ENCODE results near the gene ERICH2. TPM values are rescaled to one million over a fixed set of nuclear protein-coding genes. Genes with fewer than 3 reads are reported as not detected.
A peak's percentile ranks its signal among the peaks of the same experiment; 100 is the strongest.

ERICH2 gene
- total RNA-seq, 1 donor from 2014 or later, result 2.6 TPM

DNA sequence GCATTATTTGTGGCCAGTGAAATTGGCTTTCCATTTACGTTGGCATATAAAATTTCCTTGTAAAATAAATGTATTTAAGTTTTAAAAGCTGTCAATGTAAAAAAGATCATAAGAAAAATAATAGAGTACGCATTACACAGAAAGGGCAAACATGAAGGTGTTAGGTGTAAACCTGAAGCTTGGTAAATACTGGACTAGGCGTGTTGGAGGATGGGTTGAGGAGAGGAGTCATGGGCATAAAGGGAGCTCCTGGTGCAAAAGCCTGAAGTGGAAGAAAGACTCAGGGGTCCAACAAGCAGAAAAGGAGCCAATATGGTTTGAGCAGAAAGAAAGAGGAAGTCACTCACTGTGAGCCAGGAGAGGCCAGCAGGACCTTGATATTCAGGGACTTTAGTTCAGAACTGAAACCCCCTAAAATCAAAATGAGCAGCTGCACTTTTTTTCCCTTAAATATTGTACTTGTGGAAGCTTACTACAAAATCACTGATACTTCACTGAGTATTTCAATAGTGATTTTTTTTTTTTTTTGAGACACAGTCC is 30.6 kb upstream of the ERICH2 start:
- peaks cover 6% of the 10 kb centered on the region for H3K9me3 Mint-ChIP-seq (ENCODE audit: low read depth)
- H3K4me1 Mint-ChIP-seq (ENCODE audit: low read depth), result peaks cover 18% of the 10 kb centered on the region
- DNase-seq (ENCODE audit: low spot score), result no peak
- peak overlapping the region; percentile 46 for H3K27ac Mint-ChIP-seq (ENCODE audit: unreplicated experiment)
- H3K4me3 Mint-ChIP-seq (ENCODE audit: unreplicated experiment), result no peak overlapping the region
- TF ChIP-seq, protein P1, sequence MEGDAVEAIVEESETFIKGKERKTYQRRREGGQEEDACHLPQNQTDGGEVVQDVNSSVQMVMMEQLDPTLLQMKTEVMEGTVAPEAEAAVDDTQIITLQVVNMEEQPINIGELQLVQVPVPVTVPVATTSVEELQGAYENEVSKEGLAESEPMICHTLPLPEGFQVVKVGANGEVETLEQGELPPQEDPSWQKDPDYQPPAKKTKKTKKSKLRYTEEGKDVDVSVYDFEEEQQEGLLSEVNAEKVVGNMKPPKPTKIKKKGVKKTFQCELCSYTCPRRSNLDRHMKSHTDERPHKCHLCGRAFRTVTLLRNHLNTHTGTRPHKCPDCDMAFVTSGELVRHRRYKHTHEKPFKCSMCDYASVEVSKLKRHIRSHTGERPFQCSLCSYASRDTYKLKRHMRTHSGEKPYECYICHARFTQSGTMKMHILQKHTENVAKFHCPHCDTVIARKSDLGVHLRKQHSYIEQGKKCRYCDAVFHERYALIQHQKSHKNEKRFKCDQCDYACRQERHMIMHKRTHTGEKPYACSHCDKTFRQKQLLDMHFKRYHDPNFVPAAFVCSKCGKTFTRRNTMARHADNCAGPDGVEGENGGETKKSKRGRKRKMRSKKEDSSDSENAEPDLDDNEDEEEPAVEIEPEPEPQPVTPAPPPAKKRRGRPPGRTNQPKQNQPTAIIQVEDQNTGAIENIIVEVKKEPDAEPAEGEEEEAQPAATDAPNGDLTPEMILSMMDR (IDR thresholded peaks at IDR 0.05), result no peak
- H3K27me3 Mint-ChIP-seq (ENCODE audit: low read depth), result peaks cover 4% of the 10 kb centered on the region
- no peaks in the 10 kb centered on the region for H3K36me3 Mint-ChIP-seq (ENCODE audit: low read depth)

DNA sequence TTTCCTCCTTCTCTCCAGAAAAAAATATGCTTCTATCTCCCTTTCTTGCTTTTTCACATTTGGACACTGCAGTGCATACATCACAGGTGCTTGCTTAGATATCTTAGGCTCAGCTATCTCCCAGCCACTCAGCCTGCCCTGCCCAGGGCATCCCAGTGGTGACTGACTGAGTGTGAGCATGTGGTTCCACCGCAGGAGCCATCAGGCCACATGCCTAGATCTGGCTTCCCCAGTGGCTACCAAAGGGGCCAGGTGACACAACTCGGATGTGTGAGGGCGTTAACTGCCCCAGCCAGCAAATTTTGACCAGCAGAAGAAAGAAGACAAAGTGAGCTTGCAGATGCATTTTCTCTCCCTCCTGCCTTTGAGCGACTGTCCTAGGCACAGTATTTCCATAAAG is 29.5 kb upstream of the ERICH2 start:
- peaks cover 6% of the 10 kb centered on the region for H3K9me3 Mint-ChIP-seq (ENCODE audit: low read depth)
- TF ChIP-seq, protein P1 (IDR thresholded peaks at IDR 0.05), result no peak
- H3K27me3 Mint-ChIP-seq (ENCODE audit: low read depth), result peaks cover 3% of the 10 kb centered on the region
- no peak overlapping the region for H3K27ac Mint-ChIP-seq (ENCODE audit: unreplicated experiment)
- peaks cover 18% of the 10 kb centered on the region for H3K4me1 Mint-ChIP-seq (ENCODE audit: low read depth)
- no peak overlapping the region for H3K4me3 Mint-ChIP-seq (ENCODE audit: unreplicated experiment)
- H3K36me3 Mint-ChIP-seq (ENCODE audit: low read depth), result no peaks in the 10 kb centered on the region
- DNase-seq (ENCODE audit: low spot score), result no peak

DNA sequence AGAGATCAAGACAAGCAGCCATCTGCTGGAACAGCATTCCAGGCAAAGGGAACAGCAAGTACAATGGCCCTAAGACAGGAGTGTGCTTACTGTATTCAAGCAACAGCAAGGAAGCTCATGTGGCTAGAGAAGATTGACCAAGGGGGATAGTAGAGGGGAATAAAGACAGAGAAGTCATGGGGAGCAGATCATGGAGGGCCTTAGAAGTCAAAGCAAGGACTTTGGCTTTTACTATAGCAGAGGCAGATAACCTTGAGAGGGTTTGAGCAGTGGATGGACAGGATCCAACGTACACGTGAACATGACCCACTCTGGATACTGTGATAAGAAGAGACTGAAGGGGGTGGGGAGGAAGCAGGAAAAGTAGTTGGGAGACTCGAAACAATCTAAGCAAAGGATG is 28.2 kb upstream of the ERICH2 start:
- Mint-ChIP-seq H3K4me3 (ENCODE audit: unreplicated experiment) (no peak overlapping the region), H3K27me3 (ENCODE audit: low read depth) (peaks cover 3% of the 10 kb centered on the region), H3K9me3 (ENCODE audit: low read depth) (peaks cover 3% of the 10 kb centered on the region), H3K27ac (ENCODE audit: unreplicated experiment) (no peak overlapping the region), H3K36me3 (ENCODE audit: low read depth) (no peaks in the 10 kb centered on the region), H3K4me1 (ENCODE audit: low read depth) (peaks cover 18% of the 10 kb centered on the region)
- DNase-seq (ENCODE audit: low spot score), result no peak
- TF ChIP-seq, protein P1 (IDR thresholded peaks at IDR 0.05), result no peak

DNA sequence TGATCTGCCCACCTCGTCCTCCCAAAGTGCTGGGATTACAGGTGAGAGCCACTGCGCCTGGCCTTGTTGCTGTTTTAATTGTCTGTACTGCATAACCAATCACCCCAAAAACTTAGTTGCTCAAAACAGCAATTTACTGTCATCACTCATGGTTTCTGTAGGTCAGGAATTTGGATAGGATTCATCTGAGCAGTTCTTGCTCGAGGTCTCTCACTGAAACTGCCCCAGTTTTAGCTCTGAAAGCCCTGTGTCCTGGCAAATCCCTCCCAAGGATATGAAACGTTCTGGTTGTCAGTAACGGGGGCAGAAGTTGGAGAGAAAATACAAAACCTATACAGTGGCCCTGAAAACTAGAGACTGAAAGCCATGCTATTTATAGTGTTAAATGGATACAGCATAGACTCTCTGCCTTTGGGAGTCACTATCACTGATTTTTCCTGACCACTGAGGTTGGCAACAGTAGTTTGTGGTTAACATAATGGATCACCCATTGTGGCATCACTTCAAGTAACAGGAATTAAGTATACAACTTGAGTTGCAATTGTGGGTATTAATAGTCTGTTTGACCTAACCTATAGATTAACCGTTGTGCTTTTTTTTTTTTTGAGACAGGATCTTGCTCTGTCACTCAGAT is 27.2 kb upstream of the ERICH2 start:
- H3K27ac Mint-ChIP-seq (ENCODE audit: unreplicated experiment), result no peak overlapping the region
- peaks cover 15% of the 10 kb centered on the region for H3K4me1 Mint-ChIP-seq (ENCODE audit: low read depth)
- peaks cover 11% of the 10 kb centered on the region for H3K27me3 Mint-ChIP-seq (ENCODE audit: low read depth)

GRCh38 chr2:170743530-170744239 is 26.5 kb upstream of the ERICH2 start:
- no peak overlapping the region for H3K4me3 Mint-ChIP-seq (ENCODE audit: unreplicated experiment)
- TF ChIP-seq, protein P1 (IDR thresholded peaks at IDR 0.05), result no peak
- H3K27ac Mint-ChIP-seq (ENCODE audit: unreplicated experiment), result no peak overlapping the region
- H3K9me3 Mint-ChIP-seq (ENCODE audit: low read depth), result no peaks in the 10 kb centered on the region
- H3K36me3 Mint-ChIP-seq (ENCODE audit: low read depth), result no peaks in the 10 kb centered on the region
- DNase-seq (ENCODE audit: low spot score), result no peak
- peaks cover 12% of the 10 kb centered on the region for H3K27me3 Mint-ChIP-seq (ENCODE audit: low read depth)
- peaks cover 10% of the 10 kb centered on the region for H3K4me1 Mint-ChIP-seq (ENCODE audit: low read depth)

More for the DNA sequence above, 27.2 kb upstream of the ERICH2 start:
- no peaks in the 10 kb centered on the region for H3K9me3 Mint-ChIP-seq (ENCODE audit: low read depth)
- no peak overlapping the region for H3K4me3 Mint-ChIP-seq (ENCODE audit: unreplicated experiment)
- TF ChIP-seq, protein P1 (IDR thresholded peaks at IDR 0.05), result no peak
- DNase-seq (ENCODE audit: low spot score), result no peak
- no peaks in the 10 kb centered on the region for H3K36me3 Mint-ChIP-seq (ENCODE audit: low read depth)

Data from chondrocyte (in vitro differentiated cells).